GM10847 (cell line): ENCODE results near the gene ADAMTS12.

Experiments used
- POLR2A ChIP-seq: IDR thresholded peaks from 2 replicates; pipeline ENCODE4 v1.6.1; 2011; ENCODE audit not compliant: insufficient read length; ENCODE audit errors: extremely low read depth

The ADAMTS12 gene

GRCh38 chr5:33927685-33928084, 35.9 kb upstream of the ADAMTS12 start:
- TF ChIP-seq POLR2A: no peak

DNA sequence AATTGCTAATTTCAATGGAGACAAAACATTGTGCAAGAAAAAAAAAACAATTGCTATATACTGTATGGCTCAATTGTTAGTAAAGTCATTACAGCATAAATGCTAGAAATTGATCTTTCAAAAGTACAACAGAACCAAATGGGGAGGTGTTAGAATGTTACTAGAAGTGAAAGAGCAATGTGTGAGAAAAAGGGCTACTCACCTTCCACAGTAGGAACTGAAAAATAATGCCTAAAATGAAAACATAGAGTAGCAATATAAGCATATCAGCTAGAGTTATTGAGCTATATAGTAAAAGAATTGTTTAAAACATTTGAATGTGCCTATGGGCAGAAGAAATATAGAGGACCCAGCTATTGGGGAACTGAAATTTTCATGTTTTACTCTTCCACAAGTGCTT, 33.5 kb upstream of the ADAMTS12 start:
- no peak for TF ChIP-seq POLR2A

DNA sequence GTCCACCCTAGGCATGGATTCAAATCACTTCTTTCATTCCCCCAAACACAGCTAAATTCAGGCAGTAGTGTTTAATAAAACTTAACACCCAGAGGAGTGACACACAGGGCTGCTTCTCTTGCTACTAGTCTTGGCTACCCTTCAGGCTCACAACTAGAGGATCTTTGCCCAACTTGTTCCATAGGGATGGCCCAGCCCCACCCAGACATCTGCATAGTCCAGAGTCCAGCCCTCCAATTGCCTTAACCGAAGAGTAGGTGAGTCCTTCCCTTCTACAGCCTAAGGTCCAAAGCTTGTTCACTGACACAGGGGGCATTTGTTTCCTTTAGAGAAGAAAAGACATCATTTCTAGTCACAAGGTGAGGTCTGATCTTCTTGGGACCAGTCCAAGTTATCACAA, 29.2 kb upstream of the ADAMTS12 start:
- TF ChIP-seq POLR2A: no peak

DNA sequence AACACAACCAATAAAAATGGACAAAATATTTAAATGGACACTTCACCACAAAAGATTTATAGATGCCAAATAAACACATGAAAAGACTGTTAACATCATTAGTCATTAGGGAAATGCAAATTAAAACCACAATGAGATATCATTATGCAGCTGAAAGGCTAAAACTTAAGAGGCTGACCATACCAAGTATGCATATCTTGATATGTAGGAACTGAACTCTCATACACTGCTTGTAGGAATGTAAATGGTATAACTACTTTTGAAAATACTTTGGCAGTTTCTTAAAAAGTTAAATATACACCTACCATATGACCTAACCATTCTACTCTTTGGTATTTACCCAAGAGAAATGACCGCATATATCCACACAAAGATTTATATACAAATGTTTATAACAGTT, 13.6 kb upstream of the ADAMTS12 start:
- no peak for TF ChIP-seq POLR2A

GRCh38 chr5:33903118-33903517, 11.3 kb upstream of the ADAMTS12 start:
- no peak for TF ChIP-seq POLR2A

- no peak for TF ChIP-seq POLR2A
Measured at GRCh38 chr5:33901156-33901555, 9.4 kb upstream of the ADAMTS12 start.

DNA sequence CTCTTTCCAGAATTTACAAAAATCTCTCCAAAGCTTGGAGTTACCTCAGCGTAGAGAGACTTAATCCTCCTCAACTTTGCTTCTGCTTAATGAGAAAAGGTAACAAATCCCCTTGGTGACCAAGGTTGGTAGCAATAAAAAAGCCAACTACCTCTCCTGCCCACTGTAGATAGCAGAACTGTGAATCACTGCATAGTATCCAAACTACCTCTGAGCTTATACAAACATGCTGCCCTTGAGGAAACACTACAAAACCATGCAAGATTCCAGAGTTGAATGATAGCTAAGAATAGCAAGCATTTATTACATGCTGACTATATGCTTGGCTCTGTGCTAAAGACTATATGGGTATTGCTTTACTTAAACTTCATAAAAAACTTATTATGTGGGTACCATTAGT, 2.8 kb upstream of the ADAMTS12 start:
- TF ChIP-seq POLR2A: no peak

DNA sequence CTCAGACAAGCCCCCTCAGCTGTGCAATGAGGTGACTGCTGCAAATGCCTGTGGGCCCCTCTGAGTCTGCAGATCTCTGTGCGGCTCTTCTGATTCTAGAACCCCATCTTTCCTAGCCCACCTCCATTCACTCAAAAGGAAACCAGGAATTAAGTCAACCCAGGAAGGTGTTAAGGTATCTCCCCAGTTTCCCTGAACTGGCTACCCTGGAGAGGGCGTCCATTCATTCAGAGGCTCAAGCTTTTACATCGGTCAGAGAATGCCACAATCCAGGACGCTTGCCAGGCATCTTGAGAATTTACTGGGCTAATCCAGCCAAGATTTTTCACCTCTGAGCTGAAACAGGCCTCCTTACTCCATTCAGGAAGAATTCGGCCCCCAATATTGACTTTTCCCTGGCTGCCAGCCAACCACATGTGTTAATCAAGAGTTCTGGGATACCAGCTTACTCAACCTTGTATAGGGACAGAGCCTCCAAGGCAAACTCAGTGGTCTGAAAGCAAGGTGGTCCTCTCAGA, 889 bp upstream of the ADAMTS12 start:
- TF ChIP-seq POLR2A: no peak

DNA sequence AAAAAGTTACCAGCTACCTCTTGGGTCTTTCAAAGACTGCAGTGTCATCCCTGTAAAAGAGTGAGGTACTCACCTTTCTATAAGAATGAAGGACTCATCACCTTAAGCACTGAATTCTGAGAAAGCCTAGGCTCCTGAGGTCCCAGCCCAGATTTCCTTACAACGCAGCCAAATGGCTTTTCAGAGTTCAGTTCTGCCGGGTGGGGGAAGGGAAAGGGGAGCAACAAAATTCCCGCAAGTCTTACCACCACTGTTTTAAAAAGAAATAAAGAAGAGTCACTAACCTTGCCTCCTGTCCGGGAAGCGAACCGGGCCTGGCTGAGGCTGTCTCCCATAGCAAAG, 373 bp downstream of the ADAMTS12 start:
- TF ChIP-seq POLR2A: no peak

GRCh38 chr5:33890131-33891032, 1.4 kb downstream of the ADAMTS12 start:
- TF ChIP-seq POLR2A: no peak

- no peak for TF ChIP-seq POLR2A
Measured at GRCh38 chr5:33888587-33888986, 3.2 kb downstream of the ADAMTS12 start.

DNA sequence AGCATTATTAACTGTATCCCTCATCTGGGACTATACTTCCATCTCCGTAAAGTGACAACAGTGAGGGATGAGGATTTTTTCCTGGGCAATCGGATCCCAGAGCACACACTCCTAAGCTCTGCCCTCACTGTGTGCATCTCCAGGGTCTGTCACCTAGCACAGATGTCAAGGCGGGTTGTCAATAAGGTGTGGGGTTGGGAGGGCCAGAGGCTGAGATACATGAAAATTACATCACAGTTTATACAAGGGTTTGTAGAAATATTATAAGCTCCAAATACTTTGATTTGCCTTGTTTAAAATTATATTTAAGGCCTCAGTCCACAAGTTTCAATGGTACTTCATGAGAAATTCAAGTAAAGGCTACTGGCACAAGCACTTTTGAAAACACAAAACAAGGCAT, 4.5 kb downstream of the ADAMTS12 start:
- no peak for TF ChIP-seq POLR2A

DNA sequence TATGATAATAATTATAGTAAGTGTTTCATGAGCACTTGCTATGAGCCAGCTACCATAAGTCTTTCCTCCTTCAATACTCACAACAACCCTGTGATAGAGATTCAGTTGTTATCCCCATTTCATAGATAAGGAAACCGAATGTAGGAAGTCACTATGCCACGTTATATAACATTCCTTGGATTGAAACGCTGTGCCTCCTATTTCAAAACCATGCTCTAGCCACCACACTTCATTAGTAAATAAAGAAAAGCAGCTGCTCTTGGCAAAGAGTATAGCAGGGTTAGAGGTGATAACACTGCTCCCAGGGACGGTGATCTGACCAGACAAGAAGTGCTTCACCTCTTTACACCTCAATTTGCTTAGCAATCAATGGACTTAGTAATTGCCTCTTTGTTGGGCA, 5.5 kb downstream of the ADAMTS12 start:
- no peak for TF ChIP-seq POLR2A

- no peak for TF ChIP-seq POLR2A
Measured at GRCh38 chr5:33885679-33886078, 6.1 kb downstream of the ADAMTS12 start.

GRCh38 chr5:33883482-33883881, 8.3 kb downstream of the ADAMTS12 start:
- no peak for TF ChIP-seq POLR2A

GRCh38 chr5:33880319-33880718, 11.5 kb downstream of the ADAMTS12 start:
- TF ChIP-seq POLR2A: no peak

GRCh38 chr5:33877449-33877848, 14.3 kb downstream of the ADAMTS12 start:
- no peak for TF ChIP-seq POLR2A
